MM.1S (cell line): ENCODE measurements around the gene KRTAP2-3.

Source experiments
- EZH2 ChIP-seq: fragments of 300-600 bp; sonication (generic); optimal IDR thresholded peaks from 2 replicates; pipeline ENCODE3; 2017; ENCODE audit warnings: low read depth, mild to moderate bottlenecking, antibody characterized with exemption, low read length, mixed read lengths
- EZH2phosphoT487 ChIP-seq: fragments of 300-600 bp; sonication (generic); IDR thresholded peaks from 2 replicates; pipeline ENCODE4 v1.6.1; 2018; ENCODE audit warnings: antibody characterized with exemption, low read length
- TF ChIP-seq, protein P1 (sequence below): fragments of 300-600 bp; sonication (generic); IDR thresholded peaks from 2 replicates; pipeline ENCODE4 v1.5.1; 2016; ENCODE audit warnings: antibody characterized with exemption, low read length, mixed read lengths

DNA sequence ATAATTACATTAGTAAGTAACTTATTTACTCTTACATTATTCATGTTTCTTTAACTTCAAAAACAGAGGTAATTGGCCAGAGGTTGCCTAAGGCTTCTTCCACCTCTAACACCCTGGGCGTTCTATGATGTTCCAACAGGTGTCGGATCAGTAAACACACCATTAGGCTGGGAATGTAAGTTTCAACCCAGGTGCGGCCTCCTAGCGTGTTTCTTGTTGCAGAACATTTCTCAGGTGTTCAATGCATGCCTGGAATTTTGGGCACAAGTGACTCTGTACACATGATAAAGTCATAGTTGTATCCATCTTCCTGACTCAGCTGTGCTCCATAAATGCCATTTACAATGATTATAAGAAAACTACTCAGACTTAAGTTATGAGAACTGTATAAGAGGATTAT, 5.9 kb downstream of the KRTAP2-3 start:
- TF ChIP-seq, protein P1, sequence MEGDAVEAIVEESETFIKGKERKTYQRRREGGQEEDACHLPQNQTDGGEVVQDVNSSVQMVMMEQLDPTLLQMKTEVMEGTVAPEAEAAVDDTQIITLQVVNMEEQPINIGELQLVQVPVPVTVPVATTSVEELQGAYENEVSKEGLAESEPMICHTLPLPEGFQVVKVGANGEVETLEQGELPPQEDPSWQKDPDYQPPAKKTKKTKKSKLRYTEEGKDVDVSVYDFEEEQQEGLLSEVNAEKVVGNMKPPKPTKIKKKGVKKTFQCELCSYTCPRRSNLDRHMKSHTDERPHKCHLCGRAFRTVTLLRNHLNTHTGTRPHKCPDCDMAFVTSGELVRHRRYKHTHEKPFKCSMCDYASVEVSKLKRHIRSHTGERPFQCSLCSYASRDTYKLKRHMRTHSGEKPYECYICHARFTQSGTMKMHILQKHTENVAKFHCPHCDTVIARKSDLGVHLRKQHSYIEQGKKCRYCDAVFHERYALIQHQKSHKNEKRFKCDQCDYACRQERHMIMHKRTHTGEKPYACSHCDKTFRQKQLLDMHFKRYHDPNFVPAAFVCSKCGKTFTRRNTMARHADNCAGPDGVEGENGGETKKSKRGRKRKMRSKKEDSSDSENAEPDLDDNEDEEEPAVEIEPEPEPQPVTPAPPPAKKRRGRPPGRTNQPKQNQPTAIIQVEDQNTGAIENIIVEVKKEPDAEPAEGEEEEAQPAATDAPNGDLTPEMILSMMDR = no peak
- no peak for TF ChIP-seq EZH2phosphoT487
- no peak for TF ChIP-seq EZH2
